Measurements from ENCODE around the gene KCNQ5. TPM values are rescaled to one million over a fixed set of nuclear protein-coding genes. Genes with fewer than 3 reads are reported as not detected.

Gene KCNQ5
- total and polyA plus RNA-seq, 10 of the 15 experiments (the other 5 are each of a cell fraction or from before 2014, with no cell fraction given) = 0.60 to 16.2 (median 3.2) TPM

GRCh38 chr6:73003302-73003701 lies 381.4 kb downstream of the KCNQ5 start:
- no peak overlapping the region for H3K4me2 ChIP-seq (ENCODE audit: control insufficient read depth, insufficient read depth)
- H3K4me3 ChIP-seq = no peak overlapping the region
- in situ Hi-C loops (cut with MboI) (no loop called here), intact Hi-C loops (cut with micrococcal nuclease; ENCODE audit: unreplicated experiment) (no loop called here)
- no peak overlapping the region for H2AFZ ChIP-seq (ENCODE audit: control insufficient read depth, low read depth, low read length)
- H3K9me3 ChIP-seq (replicated peaks; ENCODE audit: control insufficient read depth, insufficient read depth, low read length) = peaks cover 2% of the 10 kb centered on the region; the same call in 2 of the 3 replicates
- no peak for DNase-seq (ENCODE audit: low read depth, low spot score)
- H3K27me3 ChIP-seq (replicated peaks in 1 of 2; ENCODE audit: control insufficient read depth in 2 of 2, insufficient read depth in 2 of 2, low read length in 1 of 2) = no peaks in the 10 kb centered on the region
- ChIA-PET RAD21 (ENCODE audit: unreplicated experiment) (no interaction called here), CTCF (interaction anchor here (0.9 kb wide), 1 partner anchor 130 kb away, joined by 3 read pairs; no protein-coding TSS in a partner anchor), SMC1A (ENCODE audit: uncharacterized antibody, unreplicated experiment) (interaction anchor here (1.0 kb wide), 1 partner anchor 14 kb away, joined by 3 read pairs; no protein-coding TSS in a partner anchor), POLR2A (no interaction called here)
- no peak for FAIRE-seq
- ATAC-seq = no peak
- no peaks in the 10 kb centered on the region; a peak in 2 of 4 replicates for H3K36me3 ChIP-seq (ENCODE audit: control insufficient read depth in 2 of 2, insufficient read depth in 2 of 2, low read length in 1 of 2)
- WGBS (ENCODE audit: insufficient coverage, insufficient replicate concordance, low lambda C conversion rate, missing lambda C conversion rate) = 33% methylated on average over 3 of the region's 3 CpGs
- no peaks in the 10 kb centered on the region for H3K4me1 ChIP-seq (ENCODE audit: control insufficient read depth, insufficient read depth, low read length)
- H3K9ac ChIP-seq (ENCODE audit: control insufficient read depth, insufficient read depth, low read length) = no peak overlapping the region
- TF ChIP-seq CBX5 (IDR thresholded peaks at IDR 0.05; ENCODE audit: low read depth) (no peak), RUNX3 (IDR thresholded peaks at IDR 0.05; ENCODE audit: low read length) (no peak), CBX3 (IDR thresholded peaks at IDR 0.05; ENCODE audit: borderline replicate concordance, low read depth) (no peak), MEF2A (IDR thresholded peaks at IDR 0.05; ENCODE audit: insufficient read depth, low read depth, low read length) (no peak), MXI1 (IDR thresholded peaks at IDR 0.05; ENCODE audit: low read depth, low read length) (no peak), SREBF2 (IDR thresholded peaks at IDR 0.05; ENCODE audit: low read length) (no peak), POLR2AphosphoS2 (IDR thresholded peaks at IDR 0.05; ENCODE audit: low read depth, low read length) (no peak), RELA (IDR thresholded peaks at IDR 0.05; ENCODE audit: borderline replicate concordance, partially characterized antibody) (no peak), PML (IDR thresholded peaks at IDR 0.05; ENCODE audit: low read length) (no peak), E2F8 (IDR thresholded peaks at IDR 0.05; ENCODE audit: low read depth, partially characterized antibody) (no peak), ATF7 (IDR thresholded peaks at IDR 0.05; ENCODE audit: low read depth) (no peak), BCL11A (IDR thresholded peaks at IDR 0.05; ENCODE audit: low read depth, low read length) (no peak)
- no TSS peak for BruUV-seq (replicated peaks)
- H3K79me2 ChIP-seq (ENCODE audit: control insufficient read depth, insufficient read depth, low read length) = no peaks in the 10 kb centered on the region
- no peak overlapping the region for H3K27ac ChIP-seq (ENCODE audit: control insufficient read depth, insufficient read depth)
- no peaks in the 10 kb centered on the region for H4K20me1 ChIP-seq (ENCODE audit: control insufficient read depth, insufficient read depth)

Data from GM12878 (cell line).